Osteoblast (primary cell): ENCODE data around the gene NUDT3. TPM values are rescaled to one million over a fixed set of nuclear protein-coding genes. Genes with fewer than 3 reads are reported as not detected.
A peak's percentile ranks its signal among the peaks of the same experiment; 100 is the strongest.

Experiments used
- DNase-seq: peaks from one replicate; pipeline ENCODE4 v3.0.0; 2011; ENCODE audit warnings: low spot score, mixed read lengths; ENCODE audit not compliant: insufficient read length; ENCODE audit errors: missing footprints
- H2AFZ ChIP-seq: 2 replicates; pipeline ENCODE4 v1.6.0; 2011; ENCODE audit warnings: mild to moderate bottlenecking, low read length
- H3K27ac ChIP-seq: 2 replicates; pipeline ENCODE4 v1.5.1; 2011; ENCODE audit warnings: mild to moderate bottlenecking, low read depth, low read length, moderate library complexity
- H3K27me3 ChIP-seq: 2 replicates; pipeline ENCODE4 v1.6.0; 2012; ENCODE audit warnings: mild to moderate bottlenecking, control low read depth, inconsistent platforms, low read length, moderate library complexity; ENCODE audit not compliant: insufficient read depth
- H3K36me3 ChIP-seq: 2 replicates; pipeline ENCODE4 v1.5.1; 2011; ENCODE audit warnings: mild to moderate bottlenecking, low read length, control low read depth, moderate library complexity; ENCODE audit not compliant: insufficient read depth
- H3K4me1 ChIP-seq: 2 replicates; pipeline ENCODE4 v1.5.1; 2011; ENCODE audit warnings: mild to moderate bottlenecking, low read length, control low read depth, moderate library complexity; ENCODE audit not compliant: insufficient read depth
- H3K4me2 ChIP-seq: 2 replicates; pipeline ENCODE4 v1.6.0; 2011; ENCODE audit warnings: mild to moderate bottlenecking, low read length; ENCODE audit not compliant: insufficient read depth
- H3K4me3 ChIP-seq: fragments of 200-600 bp; sonication (generic); 3 replicates; pipeline ENCODE4 v1.5.1; 2012; ENCODE audit warnings: mild to moderate bottlenecking, low read length, inconsistent platforms; ENCODE audit not compliant: insufficient read depth
- H3K79me2 ChIP-seq: 2 replicates; pipeline ENCODE4 v1.6.0; 2012; ENCODE audit warnings: mild to moderate bottlenecking, low read length, control low read depth, inconsistent platforms; ENCODE audit not compliant: insufficient read depth
- H3K9me3 ChIP-seq: 2 replicates; pipeline ENCODE4 v1.5.1; 2011; ENCODE audit warnings: low read depth, low read length, control low read depth
- H4K20me1 ChIP-seq: 2 replicates; pipeline ENCODE4 v1.6.0; 2012; ENCODE audit warnings: mild to moderate bottlenecking, low read length, control low read depth; ENCODE audit not compliant: insufficient read depth
- total RNA-seq: library from RNA; depleted of rRNA; stranded (reverse); fragments of >200 nt; gene quantifications from 2 replicates; pipeline ENCODE4 v1.2.3, GENCODE V29; 2012
- TF ChIP-seq, protein P1 (sequence below): IDR thresholded peaks from 2 replicates; pipeline ENCODE4 v1.5.1; 2011; ENCODE audit warnings: mild to moderate bottlenecking, low read depth, low read length, moderate library complexity; ENCODE audit errors: extremely low read depth

Gene NUDT3
- total RNA-seq, 1 donor = 37.6 TPM

- Histone ChIP-seq H3K27me3 (peaks cover 2% of the 10 kb centered on the region), H2AFZ (no peak overlapping the region), H3K36me3 (no peaks in the 10 kb centered on the region), H3K4me3 (no peak overlapping the region), H3K27ac (no peak overlapping the region), H3K9me3 (no peaks in the 10 kb centered on the region), H4K20me1 (no peaks in the 10 kb centered on the region), H3K4me1 (no peaks in the 10 kb centered on the region), H3K4me2 (no peak overlapping the region), H3K79me2 (no peaks in the 10 kb centered on the region)
- DNase-seq = no peak
- TF ChIP-seq, protein P1, sequence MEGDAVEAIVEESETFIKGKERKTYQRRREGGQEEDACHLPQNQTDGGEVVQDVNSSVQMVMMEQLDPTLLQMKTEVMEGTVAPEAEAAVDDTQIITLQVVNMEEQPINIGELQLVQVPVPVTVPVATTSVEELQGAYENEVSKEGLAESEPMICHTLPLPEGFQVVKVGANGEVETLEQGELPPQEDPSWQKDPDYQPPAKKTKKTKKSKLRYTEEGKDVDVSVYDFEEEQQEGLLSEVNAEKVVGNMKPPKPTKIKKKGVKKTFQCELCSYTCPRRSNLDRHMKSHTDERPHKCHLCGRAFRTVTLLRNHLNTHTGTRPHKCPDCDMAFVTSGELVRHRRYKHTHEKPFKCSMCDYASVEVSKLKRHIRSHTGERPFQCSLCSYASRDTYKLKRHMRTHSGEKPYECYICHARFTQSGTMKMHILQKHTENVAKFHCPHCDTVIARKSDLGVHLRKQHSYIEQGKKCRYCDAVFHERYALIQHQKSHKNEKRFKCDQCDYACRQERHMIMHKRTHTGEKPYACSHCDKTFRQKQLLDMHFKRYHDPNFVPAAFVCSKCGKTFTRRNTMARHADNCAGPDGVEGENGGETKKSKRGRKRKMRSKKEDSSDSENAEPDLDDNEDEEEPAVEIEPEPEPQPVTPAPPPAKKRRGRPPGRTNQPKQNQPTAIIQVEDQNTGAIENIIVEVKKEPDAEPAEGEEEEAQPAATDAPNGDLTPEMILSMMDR = no peak
Observed at GRCh38 chr6:34437644-34437970, 45.1 kb upstream of the NUDT3 start.

DNA sequence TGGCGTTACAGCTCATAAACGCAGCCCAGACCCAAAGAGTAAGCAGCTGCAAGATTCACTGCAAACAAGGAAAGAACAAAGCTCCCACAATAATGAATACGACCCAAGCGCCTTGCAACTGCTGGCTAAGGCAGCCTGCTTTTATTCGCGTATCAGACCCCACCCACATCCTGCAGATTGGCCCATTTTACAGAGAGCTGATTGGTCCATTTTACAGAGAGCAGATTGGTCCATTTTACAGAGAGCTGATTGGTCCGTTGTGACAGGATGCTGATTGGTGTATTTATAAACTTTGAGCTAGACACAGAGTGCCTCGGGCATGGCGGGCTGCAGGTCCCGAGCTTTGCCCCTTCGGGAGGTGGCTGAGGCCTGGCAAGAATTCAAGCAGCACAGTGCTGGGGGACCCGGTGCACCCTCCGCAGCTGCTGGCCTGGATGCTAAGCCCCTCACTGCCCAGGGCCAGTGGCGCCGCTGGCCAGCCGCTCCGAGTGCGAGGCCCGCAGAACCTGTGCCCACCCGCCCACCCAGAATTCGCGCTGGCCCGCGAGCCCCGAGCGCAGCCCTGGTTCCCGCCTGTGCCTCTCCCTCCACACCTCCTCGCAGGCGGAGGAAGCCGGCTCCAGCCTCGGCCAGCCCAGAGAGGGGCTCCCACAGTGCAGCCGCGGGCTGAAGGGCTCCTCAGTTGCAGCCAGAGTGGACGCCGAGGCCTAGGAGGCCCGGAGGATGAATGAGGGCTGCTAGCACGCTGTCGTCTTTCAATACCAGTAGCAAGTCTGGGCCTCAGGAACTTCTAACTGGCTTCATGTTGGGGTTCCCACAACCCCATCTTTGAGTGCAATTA, 44.6 kb upstream of the NUDT3 start:
- Histone ChIP-seq H3K79me2 (no peaks in the 10 kb centered on the region), H3K36me3 (no peaks in the 10 kb centered on the region), H3K9me3 (no peaks in the 10 kb centered on the region), H3K27ac (no peak overlapping the region), H3K4me1 (no peaks in the 10 kb centered on the region), H2AFZ (no peak overlapping the region), H4K20me1 (no peaks in the 10 kb centered on the region), H3K4me3 (no peak overlapping the region), H3K4me2 (no peak overlapping the region), H3K27me3 (peaks cover 4% of the 10 kb centered on the region)
- no peak for DNase-seq
- TF ChIP-seq, protein P1 = no peak

DNA sequence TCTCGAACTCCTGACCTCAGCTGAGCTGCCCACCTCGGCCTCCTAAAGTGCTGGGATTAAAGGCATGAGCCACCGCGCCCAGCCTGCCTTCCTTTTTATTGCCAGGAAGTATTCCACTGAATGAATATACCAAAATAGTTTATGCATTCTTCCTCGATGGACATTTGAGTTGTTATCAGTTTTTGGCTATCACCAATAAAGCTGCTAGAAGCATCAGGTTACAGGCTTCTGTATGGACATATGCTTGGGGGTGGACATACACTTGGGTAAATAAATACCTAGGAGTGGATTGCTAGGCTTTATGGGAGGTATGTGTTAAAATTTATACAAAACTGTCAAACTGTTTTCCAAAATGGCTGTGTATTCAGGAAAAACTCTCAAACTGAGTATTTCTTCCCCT, 43.4 kb upstream of the NUDT3 start:
- Histone ChIP-seq H3K4me1 (no peaks in the 10 kb centered on the region), H3K9me3 (no peaks in the 10 kb centered on the region), H3K36me3 (no peaks in the 10 kb centered on the region), H4K20me1 (no peaks in the 10 kb centered on the region), H3K27me3 (peaks cover 4% of the 10 kb centered on the region), H3K27ac (no peak overlapping the region), H3K4me3 (no peak overlapping the region), H2AFZ (no peak overlapping the region), H3K79me2 (no peaks in the 10 kb centered on the region), H3K4me2 (no peak overlapping the region)
- no peak for DNase-seq
- TF ChIP-seq, protein P1 = no peak

GRCh38 chr6:34425498-34426410, 33.3 kb upstream of the NUDT3 start, which contains the start of gene RPS10:
Gene RPS10 (minus strand): TSS chr6:34426069. CDS start chr6:34425221, 848 bp downstream.
- Histone ChIP-seq H3K4me1 (peaks cover 23% of the 10 kb centered on the region), H3K79me2 (peaks cover 46% of the 10 kb centered on the region), H3K36me3 (peaks cover 40% of the 10 kb centered on the region), H3K4me2 (peak within 1 kb of the TSS; percentile 96), H3K9me3 (no peaks in the 10 kb centered on the region), H2AFZ (peak within 1 kb of the TSS; percentile 80), H3K4me3 (peak within 1 kb of the TSS; percentile 82), H4K20me1 (peaks cover 33% of the 10 kb centered on the region), H3K27me3 (no peaks in the 10 kb centered on the region), H3K27ac (peak within 1 kb of the TSS; percentile 83)
- TF ChIP-seq, protein P1 = no peak
- DNase-seq = peak; percentile 98
